GM12891 (cell line): ENCODE data around the gene SLCO4A1.

Experiments
- POLR2A ChIP-seq: IDR thresholded peaks from 2 replicates; pipeline ENCODE4 v1.6.1; 2011; ENCODE audit warnings: low read depth, low read length, control low read depth
- POLR2AphosphoS5 ChIP-seq: IDR thresholded peaks from 2 replicates; pipeline ENCODE4 v1.6.1; 2011; ENCODE audit warnings: low read depth, low read length, control low read depth
- POU2F2 ChIP-seq: IDR thresholded peaks from 2 replicates; pipeline ENCODE4 v1.6.1; 2011; ENCODE audit warnings: low read depth, mild to moderate bottlenecking, control low read depth, low read length, moderate library complexity
- SPI1 ChIP-seq: IDR thresholded peaks from 2 replicates; pipeline ENCODE4 v1.6.1; 2011; ENCODE audit warnings: low read depth, low read length, control low read depth
- TAF1 ChIP-seq: IDR thresholded peaks from 2 replicates; pipeline ENCODE4 v1.6.1; 2011; ENCODE audit warnings: low read depth, low read length, control low read depth

DNA sequence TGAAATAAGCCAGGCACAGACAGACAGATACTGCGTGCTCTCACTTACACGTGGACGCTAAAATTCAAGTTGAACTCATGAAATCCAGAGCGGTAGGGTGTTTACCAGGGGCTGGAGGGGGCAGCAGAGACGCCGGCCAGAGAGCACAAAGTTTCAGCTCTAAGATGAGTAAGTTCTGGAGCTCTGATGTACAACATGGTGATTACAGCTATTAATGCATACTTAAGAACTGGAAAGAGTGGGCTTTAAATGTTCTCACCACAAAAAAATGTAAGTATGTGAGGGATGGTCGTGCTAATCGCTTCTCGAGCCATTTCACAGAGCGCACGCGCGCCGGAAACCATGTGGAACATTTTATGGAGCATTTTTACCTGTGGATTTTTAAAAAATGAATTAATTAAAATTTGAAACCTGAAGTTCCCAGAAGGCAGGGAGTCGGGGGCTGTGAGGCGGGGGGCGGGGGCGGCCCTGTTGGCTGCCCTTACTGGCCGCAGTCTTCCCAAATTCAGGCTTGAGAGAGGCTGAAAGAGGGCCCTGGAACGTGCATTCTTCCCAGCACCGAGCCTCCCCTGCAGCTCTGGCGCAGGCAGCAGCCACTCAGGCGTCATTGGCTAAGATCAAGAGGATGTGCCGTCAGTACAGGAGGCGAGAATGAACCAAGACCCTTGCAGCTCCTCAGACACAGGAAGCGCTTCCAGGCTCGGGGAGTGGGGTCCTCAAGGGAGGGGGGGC is 8.5 kb upstream of the SLCO4A1 start:
- TF ChIP-seq POLR2A, result no peak
- TF ChIP-seq TAF1, result no peak
- TF ChIP-seq POLR2AphosphoS5, result no peak
- TF ChIP-seq POU2F2, result no peak
- no peak for TF ChIP-seq SPI1
